Measurements from ENCODE around the gene DMWD. TPM values are rescaled to one million over a fixed set of nuclear protein-coding genes. Genes with fewer than 3 reads are reported as not detected.

The DMWD gene
- total and polyA plus RNA-seq, 12 donors: 44.6 to 78.1 (median 68.0) TPM

DNA sequence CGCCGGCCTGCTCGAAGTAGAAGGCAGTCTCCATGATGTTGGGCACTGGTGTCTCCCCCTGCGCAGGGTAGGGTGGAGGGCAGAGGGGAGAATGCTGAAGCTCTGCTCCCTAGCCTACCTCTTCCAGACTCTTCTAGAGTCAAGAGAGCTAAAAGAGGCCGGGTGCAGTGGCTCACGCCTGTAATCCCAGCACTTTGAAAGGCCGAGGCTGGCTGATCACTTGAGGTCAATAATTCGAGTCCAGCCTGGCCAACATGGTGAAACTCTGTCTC, 12.2 kb upstream of the DMWD start:
- Histone ChIP-seq H3K36me3 (no peaks in the 10 kb centered on the region), H3K4me3 (no peak overlapping the region)
- 89 to 90% methylated on average over 8 of the region's 8 CpGs for WGBS, 2 donors

DNA sequence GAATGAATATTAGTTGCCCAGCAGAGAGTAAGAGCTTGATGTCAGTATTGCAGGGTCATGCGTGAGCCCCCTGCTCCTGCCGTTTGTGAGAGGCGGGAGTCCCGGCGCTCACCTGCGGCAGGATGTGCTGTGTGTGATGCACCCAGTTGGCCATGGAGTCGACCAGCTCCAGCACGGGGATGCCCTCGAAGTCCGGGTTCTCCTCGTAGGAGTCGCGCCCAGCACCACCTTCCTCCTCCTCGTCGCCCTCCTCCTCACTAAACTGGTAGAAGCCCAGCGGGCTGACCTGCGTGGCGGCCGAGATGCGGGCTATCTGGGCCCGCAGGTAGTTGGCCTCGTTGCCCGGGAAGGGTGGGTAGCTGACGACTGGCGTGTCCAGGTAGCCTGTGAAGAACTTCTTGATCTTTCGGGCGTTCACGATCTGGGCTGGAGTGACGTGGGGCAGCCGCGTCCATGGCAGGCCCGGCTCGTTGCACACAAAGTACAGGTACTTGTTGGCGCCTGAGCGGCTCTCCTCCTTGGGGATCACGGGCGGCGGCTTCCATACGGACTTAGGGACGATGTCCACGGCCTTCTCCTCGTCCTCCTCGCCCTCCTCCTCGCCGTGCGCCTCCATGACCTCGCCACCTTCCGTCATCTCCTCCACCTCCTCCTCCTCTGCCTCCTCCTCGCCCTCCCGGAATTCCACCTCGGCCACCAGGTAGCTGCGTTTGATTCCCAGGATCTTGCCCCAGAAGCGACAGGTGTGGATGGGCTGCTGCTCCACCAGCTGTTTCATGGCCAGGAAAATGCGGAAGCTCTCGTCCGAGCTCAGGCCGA, 11.7 kb upstream of the DMWD start:
- intact Hi-C loops (cut with DNase I): no loop called here
- H3K4me3 ChIP-seq: no peak overlapping the region
- peaks cover 0 to 66% (median 0%) of the 10 kb centered on the region in 7 donors for H3K27me3 ChIP-seq
- H3K36me3 ChIP-seq: no peaks in the 10 kb centered on the region
- no peak overlapping the region for H3K27ac ChIP-seq
- H3K9me3 ChIP-seq: peaks cover 0 to 3% (median 0%) of the 10 kb centered on the region in 11 donors
- DNase-seq: no peak
- no peak for TF ChIP-seq CTCF (IDR thresholded peaks at IDR 0.05)
- ATAC-seq: no peak
- peaks cover 0 to 2% (median under 1%) of the 10 kb centered on the region in 9 donors for H3K4me1 ChIP-seq
- 89% methylated on average over 54 to 57 of the region's 57 CpGs for WGBS, 2 donors

More for the DNA sequence above, 12.2 kb upstream of the DMWD start:
- Histone ChIP-seq H3K9me3 (peaks cover 0 to 3% (median 0%) of the 10 kb centered on the region in 11 donors), H3K4me1 (peaks cover 0 to 5% (median 0%) of the 10 kb centered on the region in 9 donors), H3K27me3 (peaks cover 0 to 60% (median 0%) of the 10 kb centered on the region in 7 donors), H3K27ac (no peak overlapping the region)
- no peak for ATAC-seq
- no peak for DNase-seq
- intact Hi-C loops (cut with DNase I): no loop called here
- TF ChIP-seq CTCF (IDR thresholded peaks at IDR 0.05): no peak

DNA sequence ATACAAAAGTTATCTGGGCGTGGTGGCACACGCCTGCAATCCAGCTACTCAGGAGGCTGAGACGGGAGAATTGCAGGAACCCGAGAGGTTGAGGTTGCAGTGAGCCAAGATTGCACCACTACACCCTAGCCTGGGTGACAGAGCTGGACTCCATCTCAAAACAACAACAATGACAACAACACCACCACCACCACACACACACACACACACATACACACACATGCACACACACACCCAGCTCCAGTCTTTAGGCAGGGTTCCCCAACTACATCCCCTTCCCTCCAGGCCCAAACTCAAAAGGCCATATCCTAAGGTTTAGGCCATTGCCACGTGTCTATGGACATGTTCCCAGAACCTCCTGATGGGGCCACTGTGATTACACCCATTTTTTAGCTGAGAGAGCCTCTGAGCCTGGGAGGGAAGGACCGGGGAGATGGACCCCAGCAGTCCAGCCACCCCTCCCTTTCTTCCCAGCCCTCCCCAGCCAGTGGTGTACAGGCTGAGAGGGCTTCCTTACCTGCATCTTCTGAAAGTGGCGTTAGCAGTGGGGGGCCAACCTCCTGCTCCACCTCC, 9.0 kb upstream of the DMWD start:
- intact Hi-C loops (cut with DNase I): no loop called here

More for the DNA sequence above, 9.0 kb upstream of the DMWD start:
- Histone ChIP-seq H3K27me3 (peaks cover 0 to 93% (median 0%) of the 10 kb centered on the region in 7 donors), H3K27ac (no peak overlapping the region), H3K36me3 (no peaks in the 10 kb centered on the region), H3K9me3 (peaks cover 0 to 3% (median 0%) of the 10 kb centered on the region in 11 donors), H3K4me3 (no peak overlapping the region), H3K4me1 (peaks cover 0 to 10% (median 9%) of the 10 kb centered on the region in 9 donors)
- DNase-seq (no peak), ATAC-seq (no peak)
- 85 to 87% methylated on average over 7 of the region's 7 CpGs for WGBS, 2 donors
- TF ChIP-seq CTCF (IDR thresholded peaks at IDR 0.05): no peak

Data from heart right ventricle (tissue), 16 donors.